H1 (cell line): ENCODE results near the gene CASKIN2. TPM values are rescaled to one million over a fixed set of nuclear protein-coding genes. Genes with fewer than 3 reads are reported as not detected.
"Not testable (repeated sequence)": the region's sequence is repeated elsewhere in the genome, so short reads cannot be mapped to it uniquely, and the experiment has no call there.

Experiments
- CTCF ChIA-PET: fragments of 300-600 bp; sonication (Branson Sonifier 250); formaldehyde crosslinking; loops from one replicate; lab custom pipeline; 2021; ENCODE audit not compliant: partially characterized antibody; lab: Charles Lee
- POLR2A ChIA-PET: fragments of 300-600 bp; sonication (Branson Sonifier 250); formaldehyde crosslinking; loops from one replicate; lab custom pipeline; 2021; ENCODE audit warnings: inconsistent platforms; ENCODE audit not compliant: partially characterized antibody; lab: Charles Lee
- DNase-seq, 2 experiments: peaks; one replicate each; pipeline versions ENCODE4 v3.0.0 to v3.0.0-alpha.2; 2010 to 2022; ENCODE audit warnings: low spot score in 2 of 2, low read depth in 1 of 2, mixed read lengths in 1 of 2
- FAIRE-seq: peaks from 2 replicates; lab custom pipeline; 2011; peaks lifted over from hg19 to GRCh38; lab: Jason Lieb, UNC
- H2AFZ ChIP-seq: 2 replicates; pipeline ENCODE4 v1.8.1; 2012; ENCODE audit warnings: low read length, inconsistent platforms
- H2AK5ac ChIP-seq: 2 replicates; pipeline ENCODE4 v1.6.1; 2013; ENCODE audit warnings: low read depth, low read length
- H2BK120ac ChIP-seq: replicated peaks from 2 replicates; pipeline ENCODE3; 2013; ENCODE audit warnings: low read depth, low read length, inconsistent platforms
- H2BK12ac ChIP-seq: 2 replicates; pipeline ENCODE4 v1.6.1; 2013; ENCODE audit warnings: low read depth, low read length
- H2BK15ac ChIP-seq: 2 replicates; pipeline ENCODE4 v1.6.1; 2013; ENCODE audit warnings: low read length
- H2BK20ac ChIP-seq: 2 replicates; pipeline ENCODE4 v1.6.1; 2013; ENCODE audit warnings: low read length
- H2BK5ac ChIP-seq: 2 replicates; pipeline ENCODE4 v1.6.1; 2013; ENCODE audit warnings: low read depth, low read length
- H3K14ac ChIP-seq: 2 replicates; pipeline ENCODE4 v1.6.1; 2013; ENCODE audit warnings: inconsistent platforms; ENCODE audit not compliant: insufficient read length
- H3K18ac ChIP-seq: 2 replicates; pipeline ENCODE4 v1.6.1; 2013; ENCODE audit warnings: low read length; ENCODE audit errors: extremely low read depth
- H3K23ac ChIP-seq: 2 replicates; pipeline ENCODE4 v1.6.1; 2013; ENCODE audit warnings: inconsistent platforms; ENCODE audit not compliant: insufficient read length
- H3K23me2 ChIP-seq: 2 replicates; pipeline ENCODE4 v1.6.1; 2013; ENCODE audit warnings: low read depth, low read length
- H3K27ac ChIP-seq: 2 replicates; pipeline ENCODE4 v1.6.1; 2011; ENCODE audit warnings: low read depth, low read length, inconsistent platforms
- H3K27me3 ChIP-seq, 4 experiments: replicated peaks in 1 of 4; 1 replicate in 1 of 4; 2 replicates in 3 of 4; pipeline versions ENCODE4 v1.6.1 to v1.8.1; 2011 to 2013; ENCODE audit warnings: low read length in 3 of 4, mild to moderate bottlenecking in 3 of 4, inconsistent platforms in 2 of 4, mixed read lengths in 2 of 4, moderate library complexity in 1 of 4; ENCODE audit not compliant: control insufficient read depth in 3 of 4, insufficient read depth in 3 of 4; ENCODE audit errors: extremely low read depth in 1 of 4
- H3K36me3 ChIP-seq, 4 experiments: 2 replicates each; pipeline versions ENCODE4 v1.6.1 to v1.8.1; 2011 to 2013; ENCODE audit warnings: mild to moderate bottlenecking in 4 of 4, low read length in 3 of 4, moderate library complexity in 2 of 4, control low read depth in 1 of 4, inconsistent platforms in 1 of 4; ENCODE audit not compliant: insufficient read depth in 4 of 4, control insufficient read depth in 2 of 4
- H3K4ac ChIP-seq: replicated peaks from 2 replicates; pipeline ENCODE3; 2013; ENCODE audit warnings: low read length, low read depth, mixed read lengths, inconsistent platforms; ENCODE audit not compliant: insufficient read length
- H3K4me1 ChIP-seq, 4 experiments: replicated peaks in 1 of 4; 1 replicate in 1 of 4; 2 replicates in 3 of 4; pipeline versions ENCODE4 v1.6.1 to v1.8.1; 2011 to 2013; ENCODE audit warnings: low read length in 3 of 4, inconsistent platforms in 2 of 4, mixed read lengths in 1 of 4; ENCODE audit not compliant: insufficient read depth in 4 of 4, control insufficient read depth in 3 of 4
- H3K4me2 ChIP-seq, 2 experiments: 2 replicates each; pipeline versions ENCODE4 v1.6.1 to v1.8.1; 2011 to 2013; ENCODE audit warnings: low read depth in 2 of 2, low read length in 2 of 2, control low read depth in 1 of 2, inconsistent platforms in 1 of 2, mild to moderate bottlenecking in 1 of 2; ENCODE audit not compliant: insufficient read depth in 1 of 2
- H3K4me3 ChIP-seq, 4 experiments: fragments of 200-600, 300-600 bp in 1 of 4; sonication (generic), shearing (Covaris generic), sonication (Bioruptor Twin) in 1 of 4; 2 replicates each; pipeline versions ENCODE4 v1.5.1 to v1.8.1; 2011 to 2016; ENCODE audit warnings: low read length in 4 of 4, low read depth in 3 of 4, control low read depth in 2 of 4, inconsistent platforms in 2 of 4, mild to moderate bottlenecking in 2 of 4, mixed read lengths in 1 of 4, moderate library complexity in 1 of 4; ENCODE audit not compliant: insufficient read depth in 2 of 4; ENCODE audit errors: extremely low read depth in 1 of 4
- H3K56ac ChIP-seq: replicated peaks from 2 replicates; pipeline ENCODE3; 2013; ENCODE audit warnings: low read depth, mild to moderate bottlenecking, mixed read lengths, low read length, inconsistent platforms; ENCODE audit not compliant: insufficient read length
- H3K79me1 ChIP-seq: 2 replicates; pipeline ENCODE4 v1.6.1; 2013; ENCODE audit warnings: low read depth, low read length, control low read depth
- H3K79me2 ChIP-seq, 2 experiments: 2 replicates each; pipeline versions ENCODE4 v1.6.1 to v1.8.1; 2012 to 2013; ENCODE audit warnings: low read length in 2 of 2, mild to moderate bottlenecking in 2 of 2, inconsistent platforms in 1 of 2; ENCODE audit not compliant: insufficient read depth in 2 of 2, control insufficient read depth in 1 of 2
- H3K9ac ChIP-seq, 4 experiments: replicated peaks in 1 of 4; 1 replicate in 1 of 4; 2 replicates in 3 of 4; pipeline versions ENCODE4 v1.6.1 to v1.8.1; 2011 to 2013; ENCODE audit warnings: low read depth in 3 of 4, low read length in 3 of 4, control low read depth in 2 of 4, mild to moderate bottlenecking in 2 of 4, moderate library complexity in 2 of 4, inconsistent platforms in 1 of 4; ENCODE audit errors: extremely low read depth in 1 of 4
- H3K9me3 ChIP-seq, 2 experiments: 2 replicates each; pipeline versions ENCODE4 v1.6.1 to v1.8.1; 2012 to 2013; ENCODE audit warnings: mild to moderate bottlenecking in 2 of 2, moderate library complexity in 2 of 2, control low read depth in 1 of 2, inconsistent platforms in 1 of 2, low read depth in 1 of 2, low read length in 1 of 2, mixed read lengths in 1 of 2; ENCODE audit not compliant: insufficient read depth in 2 of 2
- H4K20me1 ChIP-seq, 2 experiments: replicated peaks in 1 of 2; 2 replicates each; pipeline versions ENCODE3 to v1.8.1; 2011 to 2013; ENCODE audit warnings: inconsistent platforms in 2 of 2, low read length in 2 of 2, mild to moderate bottlenecking in 1 of 2; ENCODE audit not compliant: insufficient read depth in 2 of 2, control insufficient read depth in 1 of 2
- H4K5ac ChIP-seq: 2 replicates; pipeline ENCODE4 v1.6.1; 2013; ENCODE audit warnings: low read length, low read depth, mixed read lengths, inconsistent platforms; ENCODE audit not compliant: insufficient read length
- H4K8ac ChIP-seq: 2 replicates; pipeline ENCODE4 v1.8.0; 2013; ENCODE audit warnings: mild to moderate bottlenecking, moderate library complexity, low read length, inconsistent platforms; ENCODE audit not compliant: insufficient read depth; ENCODE audit errors: extremely low read depth
- H4K91ac ChIP-seq: replicated peaks from 2 replicates; pipeline ENCODE3; 2013; ENCODE audit warnings: low read length, mixed read lengths, inconsistent platforms; ENCODE audit not compliant: insufficient read length
- WGBS, 2 experiments: shearing (Covaris generic) in 1 of 2; methylation state at CpG; one replicate each; pipeline versions ENCODE4 v1.1.6 to v1.1.7; 2013 to 2015; ENCODE audit warnings: low lambda C conversion rate in 2 of 2, mixed read lengths in 2 of 2, inconsistent platforms in 1 of 2, low coverage in 1 of 2, missing lambda C conversion rate in 1 of 2; ENCODE audit not compliant: insufficient replicate concordance in 2 of 2, insufficient coverage in 1 of 2, insufficient read length in 1 of 2; ENCODE audit errors: extremely low coverage in 1 of 2, missing lambda C conversion rate in 1 of 2; 5-methylcytosine and 5-hydroxymethylcytosine counted together
- polyA plus RNA-seq, 7 experiments: library from polyadenylated mRNA; depleted of rRNA in 3 of 7; stranded (reverse) in 5 of 7; unstranded in 2 of 7; fragments of >200 nt in 5 of 7; fragments of 200-250 nt in 2 of 7; gene quantifications; 1 replicate in 5 of 7; 2 replicates in 1 of 7; 4 replicates in 1 of 7; pipeline versions ENCODE4 v1.2.1 to v1.2.3, GENCODE V29; 2011 to 2013; ENCODE audit warnings: missing spikeins in 2 of 7, mixed read lengths in 2 of 7
- total RNA-seq: library from RNA; stranded (reverse); fragmentation: NEBNext Ultra II Directional; extraction: Animal tissue kit (Norgen Biotek cat#: 25700); gene quantifications from 2 replicates; pipeline ENCODE4 v1.2.1, GENCODE V29; 2021

Gene CASKIN2
- total and polyA plus RNA-seq, 2 of the 8 experiments (the other 6 are each of a cell fraction or from before 2014, with no cell fraction given) = 6.7 to 32.3 TPM

DNA sequence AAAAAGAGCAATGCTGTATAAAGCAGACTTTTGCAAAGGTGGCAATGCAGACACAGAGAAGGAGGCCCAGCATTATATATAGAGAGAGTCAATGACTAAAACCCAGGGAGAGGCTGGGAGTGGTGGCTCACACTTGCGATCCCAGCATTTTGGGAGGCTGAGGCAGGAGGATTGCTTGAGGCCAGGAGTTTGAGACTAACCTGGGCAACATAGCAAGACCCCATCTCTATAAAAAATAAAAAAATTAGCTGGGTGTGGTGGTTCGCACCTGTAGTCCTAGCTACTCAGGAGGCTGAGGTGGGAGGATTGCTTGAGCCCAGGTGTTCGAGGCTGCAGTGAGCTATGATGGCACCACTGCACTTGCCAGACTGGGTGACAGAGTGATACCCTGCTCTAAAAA is 60.7 kb downstream of the CASKIN2 start:
- not testable (repeated sequence) for H3K18ac ChIP-seq

More for the DNA sequence above, 60.7 kb downstream of the CASKIN2 start:
- CTCF ChIA-PET = interaction anchor here (0.6 to 1.9 kb wide), 4 partner anchors 11 to 49 kb away, joined by 3 to 7 read pairs (median 4); no protein-coding TSS in a partner anchor
- not testable (repeated sequence) for H3K36me3 ChIP-seq, H2BK12ac ChIP-seq, H2BK120ac ChIP-seq, H2BK15ac ChIP-seq, H3K27me3 ChIP-seq, H3K9ac ChIP-seq, H3K9me3 ChIP-seq, H3K23me2 ChIP-seq, H4K8ac ChIP-seq, H3K4me1 ChIP-seq, H3K56ac ChIP-seq, H3K4me3 ChIP-seq, H3K4ac ChIP-seq, H4K91ac ChIP-seq, H3K27ac ChIP-seq, H3K23ac ChIP-seq, FAIRE-seq, H2AFZ ChIP-seq, H3K79me2 ChIP-seq, H3K79me1 ChIP-seq, H3K4me2 ChIP-seq, H2BK20ac ChIP-seq, DNase-seq, H3K14ac ChIP-seq, H4K5ac ChIP-seq, H4K20me1 ChIP-seq, H2BK5ac ChIP-seq, H2AK5ac ChIP-seq
- 95% methylated on average over 3 of the region's 3 CpGs; no CpG with 5 or more reads in 1 of the 2 experiments for WGBS, 2 experiments
- POLR2A ChIA-PET = interaction anchor here (0.8 to 3.6 kb wide), 3 partner anchors 11 to 194 kb away, joined by 3 to 17 read pairs (median 8); partner anchors contain the start of gene GGA3
